GM21423 (cell line): Measurements from ENCODE around the gene HDAC4.

Source experiments
- ATAC-seq: cut with Tn5 transposase; IDR thresholded peaks from one replicate; pipeline ENCODE4 v1.9.1; 2021; ENCODE audit warnings: mild to moderate bottlenecking, moderate library complexity; ENCODE audit not compliant: unreplicated experiment

The HDAC4 gene

GRCh38 chr2:239104800-239105199 is 296.0 kb downstream of the HDAC4 start:
- no peak for ATAC-seq

GRCh38 chr2:239103125-239104098 is 297.4 kb downstream of the HDAC4 start:
- ATAC-seq = no peak

- ATAC-seq = no peak
Measured at GRCh38 chr2:239102266-239102665, 298.6 kb downstream of the HDAC4 start.

- ATAC-seq = no peak
Measured at GRCh38 chr2:239101807-239102206, 299.0 kb downstream of the HDAC4 start.

- ATAC-seq = no peak
Measured at GRCh38 chr2:239101071-239101470, 299.7 kb downstream of the HDAC4 start.

- no peak for ATAC-seq
Measured at GRCh38 chr2:239099474-239099873, 301.3 kb downstream of the HDAC4 start.

- ATAC-seq = no peak
Measured at GRCh38 chr2:239098288-239098970, 302.4 kb downstream of the HDAC4 start.

- ATAC-seq = no peak
Measured at GRCh38 chr2:239097428-239097696, 303.5 kb downstream of the HDAC4 start.

GRCh38 chr2:239096676-239097427 is 304.0 kb downstream of the HDAC4 start:
- ATAC-seq = no peak

GRCh38 chr2:239095460-239096081 is 305.2 kb downstream of the HDAC4 start:
- no peak for ATAC-seq

- ATAC-seq = no peak
Measured at GRCh38 chr2:239094867-239095266, 306.0 kb downstream of the HDAC4 start.

GRCh38 chr2:239093952-239094351 is 306.9 kb downstream of the HDAC4 start:
- no peak for ATAC-seq

- no peak for ATAC-seq
Measured at GRCh38 chr2:239093542-239093941, 307.3 kb downstream of the HDAC4 start.

- ATAC-seq = no peak
Measured at GRCh38 chr2:239092571-239093294, 308.1 kb downstream of the HDAC4 start.

GRCh38 chr2:239089884-239090283 is 310.9 kb downstream of the HDAC4 start:
- no peak for ATAC-seq

GRCh38 chr2:239087046-239087710 is 313.6 kb downstream of the HDAC4 start:
- ATAC-seq = no peak

GRCh38 chr2:239086325-239087020 is 314.3 kb downstream of the HDAC4 start:
- ATAC-seq = no peak

GRCh38 chr2:239085201-239085992 is 315.4 kb downstream of the HDAC4 start:
- no peak for ATAC-seq
